Mucosa of descending colon (tissue), 3 donors: ENCODE measurements around the gene ETS2. TPM values are rescaled to one million over a fixed set of nuclear protein-coding genes. Genes with fewer than 3 reads are reported as not detected.

Experiments used
- ATAC-seq: fragments of 200-7000 bp; cut with Tn5 transposase; one replicate; pipeline ENCODE4 v1.9.1; 2020; ENCODE audit warnings: mild to moderate bottlenecking, moderate library complexity
- DNase-seq, 3 donors: peaks; one replicate each; pipeline ENCODE4 v3.0.0-alpha.2; 2020
- H3K36me3 ChIP-seq: fragments of 200-600 bp; one replicate; pipeline ENCODE4 v1.8.0; 2021; ENCODE audit warnings: low read depth, mild to moderate bottlenecking
- H3K4me1 ChIP-seq: fragments of 200-600 bp; one replicate; pipeline ENCODE4 v1.8.0; 2021; ENCODE audit warnings: low read depth, mild to moderate bottlenecking
- H3K4me3 ChIP-seq: fragments of 200-600 bp; one replicate; pipeline ENCODE4 v1.8.0; 2021; ENCODE audit warnings: mild to moderate bottlenecking
- H3K9me3 ChIP-seq: fragments of 200-600 bp; one replicate; pipeline ENCODE4 v1.8.0; 2021; ENCODE audit warnings: mild to moderate bottlenecking
- CTCF ChIP-seq: fragments of 200-600 bp; IDR thresholded peaks from one replicate; pipeline ENCODE4 v1.8.0; 2022; ENCODE audit warnings: antibody characterized with exemption, mild to moderate bottlenecking
- intact Hi-C, 2 donors: fragments of 100-400 bp; cut with DNase I in 1 of 2; cut with micrococcal nuclease in 1 of 2; formaldehyde crosslinking; loops; one replicate each; pipeline versions ENCODE4 v1.11.0 to v1.11.1; 2022; cut with DNase I, micrococcal nuclease
- total RNA-seq, 3 donors: library from RNA; stranded (reverse); fragmentation: NEBNext Ultra II Directional in 2 of 3; extraction: Animal tissue kit (Norgen Biotek cat#: 25700) in 2 of 3; gene quantifications; one replicate each; pipeline versions ENCODE4 v1.2.1 to v1.2.4, GENCODE V29; 2021 to 2023
- donor health status: DM: no; HTN: no; CAD: no; lungs with moderate emphysema.
- donor health status: DM: no; HTN: no; CAD: no.
- donor health status: DM: no; HTN: yes; CAD: no.

ETS2 gene
- total RNA-seq, 3 donors from 2014 or later, result 115 to 222 (median 171) TPM

GRCh38 chr21:38850277-38850951 lies 44.7 kb downstream of the ETS2 start:
- H3K9me3 ChIP-seq, result no peaks in the 10 kb centered on the region
- no peak for ATAC-seq
- no peaks in the 10 kb centered on the region for H3K36me3 ChIP-seq
- no peak for DNase-seq
- H3K4me3 ChIP-seq, result no peak overlapping the region
- H3K4me1 ChIP-seq, result no peaks in the 10 kb centered on the region
- intact Hi-C loops, result no loop called here
- no peak for TF ChIP-seq CTCF

GRCh38 chr21:38851101-38851500 lies 45.4 kb downstream of the ETS2 start:
- no peaks in the 10 kb centered on the region for H3K4me1 ChIP-seq
- H3K9me3 ChIP-seq, result no peaks in the 10 kb centered on the region
- H3K4me3 ChIP-seq, result no peak overlapping the region
- no peaks in the 10 kb centered on the region for H3K36me3 ChIP-seq
- intact Hi-C loops, result no loop called here
- no peak for ATAC-seq
- no peak for DNase-seq
- no peak for TF ChIP-seq CTCF

- ATAC-seq (no peak), DNase-seq (no peak)
- no peaks in the 10 kb centered on the region for H3K9me3 ChIP-seq
- no peaks in the 10 kb centered on the region for H3K36me3 ChIP-seq
- no peak for TF ChIP-seq CTCF
- H3K4me3 ChIP-seq, result no peak overlapping the region
- H3K4me1 ChIP-seq, result no peaks in the 10 kb centered on the region
- intact Hi-C loops, result no loop called here
Observed at GRCh38 chr21:38852278-38852677, 46.5 kb downstream of the ETS2 start.

- Histone ChIP-seq H3K9me3 (no peaks in the 10 kb centered on the region), H3K4me1 (no peaks in the 10 kb centered on the region), H3K4me3 (no peak overlapping the region), H3K36me3 (no peaks in the 10 kb centered on the region)
- intact Hi-C loops, result no loop called here
- DNase-seq (no peak), ATAC-seq (no peak)
- no peak for TF ChIP-seq CTCF
Observed at GRCh38 chr21:38852708-38853107, 47.0 kb downstream of the ETS2 start.

- TF ChIP-seq CTCF, result no peak
- ATAC-seq (peak; percentile 54), DNase-seq (peak in 1 of 3 donors; percentile 68)
- intact Hi-C loops, result no loop called here
- Histone ChIP-seq H3K4me3 (no peak overlapping the region), H3K9me3 (no peaks in the 10 kb centered on the region), H3K36me3 (no peaks in the 10 kb centered on the region), H3K4me1 (no peaks in the 10 kb centered on the region)
Observed at GRCh38 chr21:38853421-38853919, 47.7 kb downstream of the ETS2 start.
